ENCODE results near the gene TUBA1C. TPM values are rescaled to one million over a fixed set of nuclear protein-coding genes. Genes with fewer than 3 reads are reported as not detected.

TUBA1C gene
- 117 and 150 TPM in 2 replicates for total RNA-seq

GRCh38 chr12:49264873-49265792 lies at the start of gene TUBA1C:
TSS of gene TUBA1C (plus strand) at chr12:49265082. CDS start at chr12:49265182, 100 bp downstream.

GRCh38 chr12:49295082-49295936 lies 30.4 kb downstream of the TUBA1C start, which contains the start of gene PRPH:
TSS of gene PRPH (plus strand) at chr12:49295147. CDS start at chr12:49295201, 54 bp downstream.

GRCh38 chr12:49322708-49323523 lies 58.0 kb downstream of the TUBA1C start, which contains the start of gene TROAP:
TSS of gene TROAP (plus strand) at chr12:49323255. CDS start at chr12:49323609, 354 bp downstream.

Other genes starting within 250 kb of the TUBA1C start
- 71.5 and 71.6 TPM in 2 replicates for gene PRKAG1, start 246.3 kb upstream of the TUBA1C start, total RNA-seq
- gene KMT2D, start 204.3 kb upstream of the TUBA1C start, total RNA-seq = 41.7 and 57.0 TPM in 2 replicates
- 0.20 TPM in 1 of 2 replicates, not detected in the other for gene RHEBL1, start 195.1 kb upstream of the TUBA1C start, total RNA-seq
- gene DHH, start 170.3 kb upstream of the TUBA1C start, total RNA-seq = not detected in 2 replicates
- gene LMBR1L, start 154.2 kb upstream of the TUBA1C start, total RNA-seq = 18.1 and 23.3 TPM in 2 replicates
- 289 and 345 TPM in 2 replicates for gene TUBA1B, start 133.7 kb upstream of the TUBA1C start, total RNA-seq
- gene TUBA1A, start 76.0 kb upstream of the TUBA1C start, total RNA-seq = 117 and 120 TPM in 2 replicates
- 0.73 TPM in 1 of 2 replicates, not detected in the other for gene PRPH, start 30.1 kb downstream of the TUBA1C start, total RNA-seq
- 4.1 and 6.7 TPM in 2 replicates for gene TROAP, start 58.2 kb downstream of the TUBA1C start, total RNA-seq
- gene C1QL4, start 72.1 kb downstream of the TUBA1C start, total RNA-seq = not detected in 2 replicates
- 0.81 TPM in 1 of 2 replicates, not detected in the other for gene DNAJC22, start 81.8 kb downstream of the TUBA1C start, total RNA-seq
- 23.0 and 31.2 TPM in 2 replicates for gene SPATS2, start 102.4 kb downstream of the TUBA1C start, total RNA-seq

All from cardiac ventricle fibroblast (primary cell).